ENCODE results near the gene ZNF628.

The ZNF628 gene

DNA sequence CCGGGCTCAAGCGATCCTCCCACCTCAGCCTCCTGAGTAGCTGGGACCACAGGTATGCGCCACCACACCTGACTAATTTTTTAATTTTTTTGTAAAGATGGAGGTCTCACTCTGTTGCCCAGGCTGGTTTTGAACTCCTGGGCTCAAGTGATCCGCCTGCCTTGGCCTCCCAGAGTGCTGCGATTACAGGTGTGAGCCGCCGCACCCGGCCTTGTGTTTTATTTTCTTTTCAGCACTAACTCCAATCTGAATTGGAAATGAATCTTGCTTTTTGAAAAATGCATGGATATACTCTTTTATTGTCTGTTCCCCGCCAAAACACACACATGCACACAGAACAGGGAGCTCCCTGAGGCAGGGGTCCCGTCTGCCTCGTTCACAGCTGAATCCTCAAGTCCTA, 13.7 kb upstream of the ZNF628 start:
- TF ChIP-seq, protein P1, sequence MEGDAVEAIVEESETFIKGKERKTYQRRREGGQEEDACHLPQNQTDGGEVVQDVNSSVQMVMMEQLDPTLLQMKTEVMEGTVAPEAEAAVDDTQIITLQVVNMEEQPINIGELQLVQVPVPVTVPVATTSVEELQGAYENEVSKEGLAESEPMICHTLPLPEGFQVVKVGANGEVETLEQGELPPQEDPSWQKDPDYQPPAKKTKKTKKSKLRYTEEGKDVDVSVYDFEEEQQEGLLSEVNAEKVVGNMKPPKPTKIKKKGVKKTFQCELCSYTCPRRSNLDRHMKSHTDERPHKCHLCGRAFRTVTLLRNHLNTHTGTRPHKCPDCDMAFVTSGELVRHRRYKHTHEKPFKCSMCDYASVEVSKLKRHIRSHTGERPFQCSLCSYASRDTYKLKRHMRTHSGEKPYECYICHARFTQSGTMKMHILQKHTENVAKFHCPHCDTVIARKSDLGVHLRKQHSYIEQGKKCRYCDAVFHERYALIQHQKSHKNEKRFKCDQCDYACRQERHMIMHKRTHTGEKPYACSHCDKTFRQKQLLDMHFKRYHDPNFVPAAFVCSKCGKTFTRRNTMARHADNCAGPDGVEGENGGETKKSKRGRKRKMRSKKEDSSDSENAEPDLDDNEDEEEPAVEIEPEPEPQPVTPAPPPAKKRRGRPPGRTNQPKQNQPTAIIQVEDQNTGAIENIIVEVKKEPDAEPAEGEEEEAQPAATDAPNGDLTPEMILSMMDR (conservative IDR thresholded peaks at IDR 0.05): no peak
- TF ChIP-seq ZFX (IDR thresholded peaks at IDR 0.05): no peak
- peak overlapping the region; percentile 96; the same call in 1 of the 2 replicates for H3K27ac ChIP-seq

DNA sequence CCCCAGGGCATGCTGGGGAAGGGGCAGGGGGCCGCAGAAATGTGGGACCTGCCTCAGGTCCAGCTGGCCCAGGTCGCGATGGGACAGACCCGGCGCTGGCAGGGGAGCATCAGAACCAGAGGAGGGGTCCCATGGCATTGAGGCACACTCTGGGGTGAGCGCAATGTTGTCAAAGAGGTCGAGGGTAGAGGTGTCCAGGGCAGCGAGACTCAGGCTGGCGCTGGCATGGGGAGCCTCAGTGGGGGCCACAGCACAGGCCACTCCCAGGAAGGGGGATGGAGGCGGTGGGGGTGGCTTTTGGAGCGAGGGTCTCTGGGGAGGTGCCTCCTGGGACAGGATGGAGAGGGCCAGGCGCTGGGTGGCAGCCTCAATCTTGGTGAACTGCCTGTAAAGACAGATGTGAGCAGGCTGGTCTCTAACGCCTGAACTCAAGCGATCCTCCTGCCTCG, 12.8 kb upstream of the ZNF628 start:
- TF ChIP-seq, protein P1 (conservative IDR thresholded peaks at IDR 0.05): no peak
- no peak for TF ChIP-seq ZFX (IDR thresholded peaks at IDR 0.05)
- no peak overlapping the region for H3K27ac ChIP-seq

DNA sequence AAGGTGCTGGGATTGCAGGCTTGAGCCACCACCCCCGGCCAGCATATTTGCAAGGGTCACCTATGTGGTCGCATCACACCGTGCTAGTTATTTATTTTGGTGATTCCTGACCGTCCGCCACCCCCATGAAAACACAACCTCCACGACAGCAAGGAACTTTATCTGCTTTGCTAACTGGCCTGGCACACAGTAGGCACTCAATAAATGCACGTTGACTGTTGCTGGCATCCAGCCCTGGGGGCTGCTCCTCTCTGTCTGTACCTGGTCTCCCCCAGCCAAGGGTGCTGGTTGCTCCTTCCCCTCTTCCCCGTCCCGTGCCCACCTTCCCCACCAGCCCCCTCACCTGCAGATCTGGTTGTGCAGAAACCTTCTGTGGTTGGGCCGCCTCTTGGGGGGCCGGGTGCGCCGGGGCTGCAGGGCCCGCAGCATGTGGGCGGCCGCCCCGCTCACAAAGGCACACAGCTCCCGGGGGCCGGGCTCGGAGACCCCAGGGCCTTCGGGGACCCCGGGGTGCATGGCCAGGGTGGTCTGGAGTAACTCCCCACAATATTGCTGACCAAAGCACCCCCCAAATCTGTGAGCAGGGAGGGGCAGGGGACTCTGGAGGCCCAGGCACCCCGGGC, 12.3 kb upstream of the ZNF628 start:
- no peak for TF ChIP-seq ZFX (IDR thresholded peaks at IDR 0.05)
- TF ChIP-seq, protein P1 (conservative IDR thresholded peaks at IDR 0.05): no peak
- H3K27ac ChIP-seq: no peak overlapping the region

DNA sequence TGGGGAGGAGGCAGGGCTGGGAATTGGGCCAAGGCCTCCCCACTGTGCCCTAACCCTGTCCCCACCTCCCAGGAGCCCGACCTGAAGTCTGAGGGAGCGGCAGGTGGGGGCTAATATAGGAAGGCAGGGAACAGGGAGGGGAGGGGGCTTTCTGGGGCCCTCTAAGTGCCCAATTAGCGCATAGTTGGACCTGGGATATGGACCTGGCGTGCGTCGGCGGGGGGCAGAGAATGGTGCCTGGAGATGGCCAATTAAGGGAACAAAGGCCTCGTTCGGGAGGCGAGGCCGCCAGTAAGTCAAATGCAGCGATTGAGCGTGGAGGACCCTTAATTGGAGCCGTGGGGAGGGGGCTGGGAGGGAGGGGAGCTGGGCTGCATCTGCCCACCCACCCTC, 11.8 kb upstream of the ZNF628 start, which contains the start of gene C19orf85:
Gene C19orf85 (minus strand): TSS at position 90 of the 393 bp plus-strand sequence. CDS start 197 bp downstream, outside the sequence.
- H3K27ac ChIP-seq: no peak within 1 kb of the TSS

DNA sequence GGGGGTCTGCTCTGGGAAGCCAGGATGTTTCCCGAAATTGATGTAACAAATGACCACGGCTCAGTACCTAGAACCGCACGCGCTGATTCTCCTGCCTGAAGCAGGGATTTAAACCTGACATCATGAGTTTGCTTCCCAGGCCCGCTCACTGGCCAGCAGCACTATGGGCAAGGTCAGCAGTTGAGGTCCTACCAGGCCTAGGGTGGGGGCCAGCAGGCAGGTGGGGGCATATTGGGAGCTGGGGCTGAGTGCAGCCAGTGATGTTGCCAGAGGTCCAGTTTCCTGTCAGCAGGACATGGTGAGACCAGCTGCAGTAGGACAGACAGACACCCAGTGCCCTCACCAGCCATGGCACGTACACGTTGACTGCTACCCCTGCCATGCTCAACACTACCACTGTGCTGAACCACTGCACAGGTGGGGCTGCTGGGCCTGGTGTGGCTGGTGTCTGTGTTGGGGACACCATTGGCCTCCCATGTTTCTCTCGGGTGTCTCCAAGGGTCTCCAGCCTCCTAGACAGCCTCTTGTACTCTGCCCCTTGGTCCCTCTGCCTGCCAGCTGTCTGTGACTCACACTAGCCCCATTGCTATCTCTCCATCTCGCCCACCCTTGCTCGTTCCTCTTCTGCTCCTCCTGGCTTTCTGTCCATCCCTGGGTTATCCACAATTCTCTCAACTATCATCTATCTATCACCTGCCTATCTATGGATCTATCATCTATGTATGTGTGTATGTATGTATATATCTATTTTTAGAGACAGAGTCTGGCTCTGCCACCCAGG, 10.8 kb upstream of the ZNF628 start:
- no peak for TF ChIP-seq ZFX (IDR thresholded peaks at IDR 0.05)
- TF ChIP-seq, protein P1 (conservative IDR thresholded peaks at IDR 0.05): no peak

More for the DNA sequence above, 11.8 kb upstream of the ZNF628 start, which contains the start of gene C19orf85:
- TF ChIP-seq, protein P1 (conservative IDR thresholded peaks at IDR 0.05): no peak
- no peak for TF ChIP-seq ZFX (IDR thresholded peaks at IDR 0.05)

DNA sequence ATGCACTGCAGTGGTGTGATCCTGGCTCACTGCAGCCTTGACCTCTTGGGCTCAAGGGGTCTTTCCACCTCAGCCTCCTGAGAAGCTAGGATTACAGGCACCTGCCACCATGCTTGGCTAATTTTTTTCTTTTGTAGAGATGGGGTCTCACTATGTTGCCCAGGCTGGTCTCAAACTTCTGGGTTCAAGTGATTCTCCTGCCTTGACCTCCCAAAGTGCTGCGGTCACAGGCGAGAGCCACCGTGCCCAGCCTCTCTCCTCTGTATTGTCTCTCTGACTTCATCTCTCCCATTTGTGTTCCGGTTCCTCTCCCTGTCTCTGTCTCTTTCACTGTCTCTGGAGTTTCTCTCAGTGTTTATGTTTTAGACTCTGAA, 10.2 kb upstream of the ZNF628 start:
- TF ChIP-seq, protein P1 (conservative IDR thresholded peaks at IDR 0.05): no peak
- H3K27ac ChIP-seq: no peak overlapping the region

More for the DNA sequence above, 10.8 kb upstream of the ZNF628 start:
- H3K27ac ChIP-seq: no peak overlapping the region
